Stimulated activated CD8-positive, alpha-beta memory T cell treated with anti-CD3 and anti-CD28 coated beads, Interleukin-7, amount 100 ng/mL, for 4 hours (primary cell): ENCODE results near the gene FXYD7.
"Not testable (repeated sequence)": the region's sequence is repeated elsewhere in the genome, so short reads cannot be mapped to it uniquely, and the experiment has no call there.

Experiments used
- DNase-seq, 2 donors: peaks; one replicate each; pipeline ENCODE4 v3.0.0-alpha.2; 2020; ENCODE audit warnings: low read depth in 2 of 2

FXYD7 gene

GRCh38 chr19:35127871-35128270 lies 15.2 kb upstream of the FXYD7 start:
- no peak for DNase-seq

- no peak for DNase-seq
Observed at GRCh38 chr19:35128398-35129057, 14.5 kb upstream of the FXYD7 start.

GRCh38 chr19:35129724-35130274 lies 13.3 kb upstream of the FXYD7 start:
- not testable (repeated sequence) for DNase-seq

- DNase-seq: no peak
Observed at GRCh38 chr19:35130761-35131720, 12.0 kb upstream of the FXYD7 start.

- DNase-seq: no peak
Observed at GRCh38 chr19:35132254-35132653, 10.8 kb upstream of the FXYD7 start.

- DNase-seq: no peak
Observed at GRCh38 chr19:35133826-35134225, 9.2 kb upstream of the FXYD7 start.

- DNase-seq: no peak
Observed at GRCh38 chr19:35134601-35135242, 8.3 kb upstream of the FXYD7 start, which contains the start of gene LGI4. Gene LGI4, minus strand, starts transcription at chr19:35135059. Its CDS starts 379 bp downstream, at chr19:35134680.

GRCh38 chr19:35135389-35135909 lies 7.6 kb upstream of the FXYD7 start:
- peak in 1 of 2 donors; percentile 38 for DNase-seq

- DNase-seq: no peak
Observed at GRCh38 chr19:35136231-35136630, 6.8 kb upstream of the FXYD7 start.

- DNase-seq: no peak
Observed at GRCh38 chr19:35136977-35137702, 5.9 kb upstream of the FXYD7 start.

- no peak for DNase-seq
Observed at GRCh38 chr19:35138305-35138892, 4.7 kb upstream of the FXYD7 start, which contains the start of gene FXYD1. Gene FXYD1, plus strand, starts transcription at chr19:35138824. Its CDS starts 1,256 bp downstream, at chr19:35140080.

GRCh38 chr19:35140207-35140961 lies 2.7 kb upstream of the FXYD7 start:
- no peak for DNase-seq

- peak; percentile 92 to 94 for DNase-seq
Observed at GRCh38 chr19:35140962-35141836, 1.9 kb upstream of the FXYD7 start.

GRCh38 chr19:35141837-35142605 lies 1.0 kb upstream of the FXYD7 start:
- no peak for DNase-seq

GRCh38 chr19:35142606-35143230 lies 337 bp upstream of the FXYD7 start:
- DNase-seq: peak; percentile 28 to 56

- no peak for DNase-seq
Observed at GRCh38 chr19:35143818-35144217, 763 bp downstream of the FXYD7 start.

GRCh38 chr19:35144259-35144599 lies 1.2 kb downstream of the FXYD7 start:
- DNase-seq: no peak
